Measurements from ENCODE around the gene VAPB. TPM values are rescaled to one million over a fixed set of nuclear protein-coding genes. Genes with fewer than 3 reads are reported as not detected.

The VAPB gene
- total RNA-seq, 1 experiment from 2014 or later: 65.1 TPM

DNA sequence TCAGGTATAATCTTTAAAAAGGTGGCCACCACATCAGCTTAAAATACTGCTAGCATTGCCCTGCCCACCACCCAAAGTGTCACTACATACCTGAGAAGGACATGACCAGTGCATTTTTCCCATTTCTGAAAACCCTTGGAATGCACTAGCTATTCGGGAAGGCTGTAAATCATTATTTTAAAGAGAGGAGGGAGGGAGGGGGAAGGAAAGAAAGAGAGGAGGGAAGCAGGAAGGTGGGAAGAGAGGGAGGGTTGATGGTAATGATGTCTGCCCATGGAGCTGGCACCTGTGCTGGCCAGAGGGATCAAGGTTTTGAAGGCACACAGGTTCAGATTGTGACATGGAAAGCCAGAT is 32.4 kb downstream of the VAPB start:
- H3K18ac ChIP-seq (ENCODE audit: insufficient read length, low read depth, low read length): no peak overlapping the region
- H2BK12ac ChIP-seq (ENCODE audit: insufficient read length, low read depth, low read length): no peak overlapping the region
- no peak overlapping the region for H4K91ac ChIP-seq (ENCODE audit: insufficient read length, low read depth, low read length)
- H2BK120ac ChIP-seq (ENCODE audit: low read depth, low read length, poor library complexity, severe bottlenecking): no peak overlapping the region
- peaks cover 63 to 68% of the 10 kb centered on the region in 2 experiments for H3K4me1 Mint-ChIP-seq
- no peak overlapping the region for H3K4me2 ChIP-seq (ENCODE audit: insufficient read depth, insufficient read length, low read length)
- H3K14ac ChIP-seq (ENCODE audit: insufficient read depth, low read length): no peak overlapping the region
- H3K23ac ChIP-seq (ENCODE audit: insufficient read length, low read depth, low read length): no peak overlapping the region
- H3K79me1 ChIP-seq (ENCODE audit: insufficient read depth, low read depth, low read length, poor library complexity, severe bottlenecking): no peaks in the 10 kb centered on the region
- H3K4me1 ChIP-seq (ENCODE audit: insufficient read depth, low read length): peaks cover 3% of the 10 kb centered on the region; the same call in 1 of the 2 replicates
- no peak overlapping the region for H3K56ac ChIP-seq (ENCODE audit: insufficient read length, low read depth, low read length)
- H3K9me3 ChIP-seq (ENCODE audit: control insufficient read depth, low read depth, low read length): no peaks in the 10 kb centered on the region
- H2BK20ac ChIP-seq (ENCODE audit: low read depth, low read length, poor library complexity, severe bottlenecking): no peak overlapping the region
- H4K20me1 ChIP-seq (ENCODE audit: control insufficient read depth, insufficient read depth, insufficient read length): no peaks in the 10 kb centered on the region
- H3K27ac ChIP-seq (ENCODE audit: insufficient read length, low read depth, low read length): no peak overlapping the region
- H3K9me3 Mint-ChIP-seq: peaks cover 0 to 5% of the 10 kb centered on the region in 2 experiments; a peak in 3 of 5 replicates
- no peak overlapping the region for H3K4ac ChIP-seq (ENCODE audit: low read depth, low read length)
- H3K27me3 ChIP-seq (ENCODE audit: insufficient read depth, low read length): no peaks in the 10 kb centered on the region
- no CpG with 5 or more reads among the region's 1 CpG for WGBS (ENCODE audit: extremely low coverage, insufficient read length, low lambda C conversion rate)
- H3K23me2 ChIP-seq (ENCODE audit: insufficient read length, low read depth, low read length, poor library complexity, severe bottlenecking): no peaks in the 10 kb centered on the region
- H3K27ac Mint-ChIP-seq: peak overlapping the region in 2 of 3 experiments; percentile 25 to 38; a peak in 2 of 7 replicates
- H2AK5ac ChIP-seq (ENCODE audit: insufficient read length, low read length): no peak overlapping the region
- H3K4me3 Mint-ChIP-seq: no peak overlapping the region
- no peak overlapping the region for H4K5ac ChIP-seq (ENCODE audit: insufficient read length, low read depth, low read length)
- no peak overlapping the region for H3K9ac ChIP-seq (ENCODE audit: extremely low read depth, insufficient read length, low read length)
- no peaks in the 10 kb centered on the region for H3K27me3 Mint-ChIP-seq (ENCODE audit: low read depth)
- H3K79me2 ChIP-seq (ENCODE audit: insufficient read depth, low read length): no peaks in the 10 kb centered on the region; the same call in 1 of the 2 replicates
- no peak overlapping the region for H2BK5ac ChIP-seq (ENCODE audit: insufficient read length, low read length)
- DNase-seq: no peak
- no peak overlapping the region for H3T11ph ChIP-seq (ENCODE audit: low read length)
- no peak for TF ChIP-seq CTCF (conservative IDR thresholded peaks at IDR 0.05)
- no peak overlapping the region for H2AFZ ChIP-seq (ENCODE audit: low read length)
- no peak overlapping the region for H4K8ac ChIP-seq (replicated peaks; ENCODE audit: insufficient read length, low read depth, low read length)
- H2BK15ac ChIP-seq (ENCODE audit: low read depth, low read length): no peak overlapping the region
- H3K36me3 Mint-ChIP-seq (ENCODE audit: insufficient read depth in 1 of 3, low read depth in 3 of 3): peaks cover 23 to 33% (median 27%) of the 10 kb centered on the region in 3 experiments
